ENCODE data around the gene CSE1L.

GRCh38 chr20:49052334-49052733, 6.2 kb downstream of the CSE1L start:
- TF ChIP-seq CTCF (IDR thresholded peaks at IDR 0.05; ENCODE audit: insufficient read depth, low read length, poor library complexity, severe bottlenecking): no peak
- no peak for TF ChIP-seq EZH2phosphoT487 (conservative IDR thresholded peaks at IDR 0.05; ENCODE audit: low read length)
